HG03066 (cell line): ENCODE data around the gene MATN1.

Source experiments
- ATAC-seq: cut with Tn5 transposase; IDR thresholded peaks from one replicate; pipeline ENCODE4 v1.9.1; 2021; ENCODE audit warnings: low read depth; ENCODE audit not compliant: unreplicated experiment

MATN1 gene

GRCh38 chr1:30745834-30746208 is 22.4 kb upstream of the MATN1 start:
- no peak for ATAC-seq

GRCh38 chr1:30745156-30745833 is 21.9 kb upstream of the MATN1 start:
- ATAC-seq = no peak

GRCh38 chr1:30744060-30744756 is 20.8 kb upstream of the MATN1 start:
- ATAC-seq = peak; percentile 41

GRCh38 chr1:30743584-30744059 is 20.2 kb upstream of the MATN1 start:
- ATAC-seq = peak; percentile 33

GRCh38 chr1:30742963-30743559 is 19.7 kb upstream of the MATN1 start:
- ATAC-seq = no peak

GRCh38 chr1:30742300-30742962 is 19.0 kb upstream of the MATN1 start:
- ATAC-seq = no peak

- no peak for ATAC-seq
These were observed 18.0 kb upstream of the MATN1 start for GRCh38 chr1:30741239-30741894.

- ATAC-seq = no peak
These were observed 17.2 kb upstream of the MATN1 start for GRCh38 chr1:30740251-30741238.

- ATAC-seq = no peak
These were observed 16.2 kb upstream of the MATN1 start for GRCh38 chr1:30739601-30740000.

GRCh38 chr1:30738715-30739559 is 15.6 kb upstream of the MATN1 start:
- no peak for ATAC-seq

- ATAC-seq = no peak
These were observed 14.8 kb upstream of the MATN1 start for GRCh38 chr1:30738040-30738714.

GRCh38 chr1:30737357-30738039 is 14.1 kb upstream of the MATN1 start:
- ATAC-seq = no peak

GRCh38 chr1:30735668-30736498 is 12.5 kb upstream of the MATN1 start:
- ATAC-seq = no peak

- ATAC-seq = no peak
These were observed 11.7 kb upstream of the MATN1 start for GRCh38 chr1:30735124-30735523.

GRCh38 chr1:30734580-30734979 is 11.2 kb upstream of the MATN1 start:
- ATAC-seq = no peak

GRCh38 chr1:30734106-30734505 is 10.7 kb upstream of the MATN1 start:
- ATAC-seq = no peak

GRCh38 chr1:30733493-30733892 is 10.1 kb upstream of the MATN1 start:
- no peak for ATAC-seq
